Measurements from ENCODE around the gene PAPSS1.
A peak's percentile ranks its signal among the peaks of the same experiment; 100 is the strongest.
"Not testable (repeated sequence)": the region's sequence is repeated elsewhere in the genome, so short reads cannot be mapped to it uniquely, and the experiment has no call there.

Gene PAPSS1

DNA sequence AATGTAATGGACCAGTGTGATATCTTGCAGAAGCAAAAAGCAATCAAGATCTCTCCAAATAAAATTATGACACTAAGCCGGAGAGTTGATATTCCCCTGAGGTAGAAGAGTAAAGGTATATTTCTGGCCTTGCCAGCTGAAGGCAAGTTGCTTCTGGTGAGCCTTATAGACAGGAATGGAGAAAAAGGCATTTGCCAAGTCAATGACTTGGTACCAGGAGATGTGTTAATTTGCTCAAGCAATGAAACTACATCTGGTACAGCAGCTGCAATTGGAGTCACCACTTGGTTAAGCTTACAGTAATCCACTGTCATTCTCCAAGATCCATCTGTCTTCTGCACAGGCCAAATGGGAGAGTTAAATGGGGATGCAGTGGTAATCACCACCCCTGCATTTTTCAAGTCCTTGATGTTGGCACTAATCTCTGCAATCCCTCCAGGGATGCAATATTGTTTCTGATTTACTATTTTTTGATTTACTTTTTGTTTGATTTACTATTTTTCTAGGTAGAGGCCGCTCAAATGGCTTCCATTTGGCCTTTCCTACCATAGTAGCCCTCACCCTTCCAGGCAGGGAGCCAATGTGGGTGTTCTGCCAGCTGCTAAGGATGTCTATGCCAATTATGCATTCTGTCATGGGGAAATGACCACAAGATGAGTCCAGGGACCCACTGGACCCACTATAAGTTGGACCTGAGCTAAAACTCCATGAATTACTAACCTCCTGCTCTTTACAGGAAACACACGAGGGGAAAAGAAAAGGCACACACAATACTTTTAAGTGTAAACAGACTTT lies 6.3 kb upstream of the PAPSS1 start:
- not testable (repeated sequence) for DNase-seq (ENCODE audit: low read depth in 3 of 3)

GRCh38 chr4:107725281-107725859 lies 5.3 kb upstream of the PAPSS1 start:
- no peak for DNase-seq (ENCODE audit: low read depth in 3 of 3)

- not testable (repeated sequence) for DNase-seq (ENCODE audit: low read depth in 3 of 3)
Observed at GRCh38 chr4:107723331-107723730, 3.3 kb upstream of the PAPSS1 start.

DNA sequence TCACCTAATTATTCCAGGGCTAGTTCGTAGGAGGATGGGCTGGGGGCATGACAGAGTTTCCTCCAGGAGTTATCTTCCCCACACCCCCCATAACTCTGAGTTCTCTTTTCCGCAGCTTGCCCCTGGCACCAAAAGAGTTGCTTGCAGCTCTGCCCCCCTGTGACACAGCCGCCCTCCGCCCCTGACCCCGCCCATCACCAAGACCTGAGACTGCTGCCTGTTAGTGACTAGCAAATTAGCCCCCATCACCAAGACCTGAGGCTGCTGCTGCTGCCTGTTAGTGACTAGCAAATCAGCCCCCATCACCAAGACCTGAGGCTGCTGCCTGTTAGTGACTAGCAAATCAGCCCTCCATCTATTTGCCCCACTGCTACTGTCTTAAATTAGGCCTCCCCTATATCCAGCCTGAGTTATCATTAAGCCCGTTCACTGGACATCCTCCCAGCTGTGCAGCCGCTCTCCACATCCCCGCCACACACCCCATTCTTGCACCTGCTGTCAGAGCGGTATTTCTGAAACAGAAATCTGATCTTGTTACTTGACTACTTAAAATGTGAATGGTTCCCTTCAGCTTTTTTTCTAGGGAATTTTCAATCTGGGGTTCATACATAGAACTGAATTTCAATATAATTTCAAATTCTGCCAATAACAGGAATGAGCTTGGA lies 1.5 kb upstream of the PAPSS1 start:
- peak in 1 of 3 donors; percentile 32 for DNase-seq (ENCODE audit: low read depth in 3 of 3)

- peak in 1 of 3 donors; percentile 31 for DNase-seq (ENCODE audit: low read depth in 3 of 3)
Observed at GRCh38 chr4:107719207-107719921, 670 bp downstream of the PAPSS1 start.

DNA sequence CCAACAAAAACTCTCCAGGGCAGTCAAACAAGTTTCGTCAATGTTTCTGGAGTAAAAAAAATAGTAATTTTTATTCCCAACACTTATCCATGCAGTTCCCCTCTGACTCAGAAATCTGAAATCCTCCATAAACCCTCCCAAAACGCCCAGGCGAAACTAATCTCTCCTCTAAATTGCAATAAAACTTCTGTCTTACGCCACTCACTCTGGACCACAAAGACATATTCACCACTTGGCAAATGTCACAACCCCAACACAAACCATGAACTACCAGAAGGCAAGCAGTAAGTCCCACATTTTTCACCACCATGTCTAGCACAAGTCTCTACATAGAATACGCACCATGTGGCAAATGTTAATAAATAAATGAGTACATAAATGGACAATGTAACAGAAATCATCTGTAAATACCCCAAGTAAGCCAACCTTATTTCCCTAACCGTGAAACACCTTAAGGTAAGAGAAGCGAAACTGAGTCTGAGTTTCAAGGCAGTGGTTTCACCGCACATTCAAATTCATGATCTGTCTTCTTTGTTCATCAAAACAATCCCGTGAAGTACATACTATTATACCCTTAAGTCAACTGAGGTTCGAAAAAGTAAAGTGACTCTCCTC lies 1.6 kb downstream of the PAPSS1 start:
- DNase-seq (ENCODE audit: low read depth in 3 of 3), result no peak

DNA sequence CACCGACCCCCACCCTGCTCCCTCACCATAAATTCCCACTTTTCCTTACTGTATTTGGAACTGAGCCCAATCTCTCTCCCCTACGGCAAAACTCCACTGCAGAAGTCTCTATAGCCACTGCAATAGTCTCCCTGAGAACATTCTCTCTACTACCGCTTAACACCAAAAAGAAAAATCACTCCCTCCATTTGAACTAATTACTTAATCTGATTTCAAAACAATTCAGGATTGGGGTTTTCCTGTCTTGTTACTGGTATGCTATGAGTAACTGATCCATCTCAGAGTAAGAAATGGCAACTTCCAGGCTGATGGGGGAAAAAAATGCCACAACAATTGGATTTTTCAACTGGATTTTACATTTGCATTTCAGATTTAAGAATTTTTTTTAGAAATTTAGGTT lies 5.8 kb downstream of the PAPSS1 start:
- DNase-seq (ENCODE audit: low read depth in 3 of 3), result no peak

DNA sequence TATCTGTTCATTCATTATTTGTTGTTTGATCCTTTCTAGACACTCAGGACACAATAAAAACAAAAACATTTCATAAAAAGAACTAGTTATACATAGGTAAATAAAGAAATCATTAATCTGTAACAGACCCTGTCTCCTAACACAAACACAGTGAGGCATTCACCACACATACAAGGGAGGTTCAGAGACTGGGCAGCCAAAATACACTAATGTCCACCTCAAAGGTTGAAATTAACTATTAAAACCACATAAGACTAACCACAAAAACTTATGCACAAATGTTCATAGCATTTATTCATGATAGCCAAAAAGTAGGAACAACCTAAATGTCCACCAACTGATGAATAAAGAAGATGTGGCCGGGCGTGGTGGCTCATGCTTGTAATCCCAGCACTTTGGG lies 7.8 kb downstream of the PAPSS1 start:
- DNase-seq (ENCODE audit: low read depth in 3 of 3), result no peak

- DNase-seq (ENCODE audit: low read depth in 3 of 3), result no peak
Observed at GRCh38 chr4:107711831-107712230, 8.2 kb downstream of the PAPSS1 start.

DNA sequence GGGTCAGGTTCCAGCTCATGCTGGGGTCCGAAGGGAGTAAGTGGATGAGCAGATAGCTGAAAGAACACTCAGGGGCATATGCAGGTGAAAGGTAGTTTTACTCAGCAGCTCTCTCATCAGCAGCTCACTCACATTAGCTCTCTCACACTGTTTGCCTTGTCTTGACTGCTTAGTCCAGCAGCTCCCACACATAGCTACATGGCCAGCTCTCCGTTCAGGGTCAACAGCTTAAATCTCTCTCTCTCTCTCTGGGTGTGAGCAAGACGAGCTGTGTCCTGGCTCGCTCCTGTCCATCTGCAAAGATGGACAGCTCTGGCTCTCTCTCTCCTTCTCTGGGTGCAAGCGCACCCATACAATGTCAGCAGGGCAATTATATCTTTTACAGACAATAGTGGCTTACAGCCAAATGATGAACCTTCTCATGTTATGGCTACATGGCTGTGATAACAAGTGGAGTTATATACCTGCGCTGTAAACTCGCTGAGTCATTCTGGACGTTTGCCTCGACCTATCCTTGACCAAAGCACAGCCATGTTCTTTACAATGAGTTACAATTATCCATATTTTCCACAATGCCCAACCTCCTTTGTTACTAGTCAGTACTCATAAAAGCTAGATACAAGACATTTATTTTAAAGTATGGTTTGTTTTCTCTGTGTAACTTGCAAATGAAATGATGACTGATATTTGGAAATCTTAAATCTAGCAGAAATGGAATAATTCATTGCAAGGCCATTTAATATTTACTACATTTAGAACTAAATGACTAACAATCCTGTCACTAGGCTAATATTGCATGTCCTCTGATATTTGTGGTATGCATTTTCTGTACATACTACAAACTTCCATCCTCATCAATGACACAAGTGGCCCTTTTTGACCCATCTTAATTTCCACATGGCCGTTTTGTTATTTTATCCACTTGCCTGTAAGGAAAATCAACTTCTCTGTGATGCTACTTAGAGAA lies 9.3 kb downstream of the PAPSS1 start:
- no peak for DNase-seq (ENCODE audit: low read depth in 3 of 3)

DNA sequence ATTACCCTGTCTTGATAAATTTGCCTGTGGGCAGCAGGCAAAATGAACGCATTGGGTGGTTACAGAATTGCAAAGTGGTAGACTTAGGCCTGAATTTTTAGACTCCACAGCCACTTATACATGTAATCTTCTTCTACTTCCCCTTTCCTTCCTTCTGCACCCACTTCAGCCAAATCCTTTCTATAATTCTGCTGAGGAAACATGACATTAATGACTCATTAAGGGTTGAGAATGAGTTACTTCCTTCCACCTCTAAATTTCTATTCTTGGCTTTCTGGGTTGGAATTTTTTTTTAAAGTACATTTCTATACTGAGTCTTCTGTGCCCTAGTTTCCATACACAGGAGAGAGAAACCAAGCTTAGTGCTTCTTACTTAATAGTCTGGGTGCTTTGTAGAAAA lies 10.1 kb downstream of the PAPSS1 start:
- no peak for DNase-seq (ENCODE audit: low read depth in 3 of 3)

DNA sequence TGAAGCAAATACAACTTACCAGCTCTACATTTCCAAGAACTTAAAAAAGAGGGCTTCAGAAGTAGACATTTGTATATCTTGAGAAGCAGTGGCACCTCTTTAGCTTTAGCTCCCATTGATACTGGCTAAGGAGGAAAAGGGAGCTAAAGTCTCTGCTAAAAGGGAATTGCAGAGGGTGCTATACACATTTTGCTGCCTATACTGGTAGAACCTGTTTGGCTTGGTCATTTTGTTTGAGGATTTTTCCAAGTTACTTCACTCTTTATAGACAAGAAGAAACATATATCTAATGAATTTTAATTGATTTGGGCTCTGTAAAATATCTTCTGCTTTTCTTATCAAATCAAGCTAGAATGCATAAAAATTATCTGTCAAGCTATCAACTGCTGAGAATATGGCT lies 11.8 kb downstream of the PAPSS1 start:
- DNase-seq (ENCODE audit: low read depth in 3 of 3), result no peak

- no peak for DNase-seq (ENCODE audit: low read depth in 3 of 3)
Observed at GRCh38 chr4:107705742-107706556, 14.1 kb downstream of the PAPSS1 start.

DNA sequence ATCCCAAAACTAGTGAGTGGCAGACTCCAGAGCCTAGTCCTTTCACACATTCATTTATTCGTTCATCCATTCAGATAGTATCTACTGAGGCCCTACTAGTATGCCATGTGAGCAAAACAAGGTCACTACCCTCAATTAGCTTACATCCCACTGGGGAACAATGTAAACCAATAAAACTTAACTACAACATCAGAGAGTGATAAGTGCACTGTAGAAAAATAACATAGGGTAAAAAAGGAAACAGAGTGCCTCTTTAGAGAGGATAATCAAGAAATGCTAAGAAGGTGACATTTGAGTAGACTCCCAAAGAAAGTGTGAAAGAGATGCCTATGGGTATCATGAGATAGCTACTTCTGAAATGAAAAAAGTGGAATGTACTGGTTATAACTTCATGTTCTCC lies 18.5 kb downstream of the PAPSS1 start:
- DNase-seq (ENCODE audit: low read depth in 3 of 3), result no peak

GRCh38 chr4:107699466-107700206 lies 20.4 kb downstream of the PAPSS1 start:
- no peak for DNase-seq (ENCODE audit: low read depth in 3 of 3)

DNA sequence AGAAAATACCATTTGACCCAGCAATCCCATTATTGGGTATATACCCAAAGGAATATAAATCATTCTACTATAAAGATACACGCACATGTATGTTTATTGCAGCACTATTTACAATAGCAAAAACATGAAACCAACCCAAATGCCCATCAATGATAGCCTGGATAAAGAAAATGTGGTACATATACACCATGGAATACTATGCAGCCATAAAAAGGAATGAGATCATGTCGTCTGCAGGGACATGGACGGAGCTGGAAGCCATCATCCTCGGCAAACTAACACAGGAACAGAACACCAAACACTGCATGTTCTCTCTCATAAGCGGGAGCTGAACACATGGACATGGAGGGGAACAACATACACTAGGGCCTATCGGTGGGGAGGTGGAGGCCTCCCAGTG lies 23.8 kb downstream of the PAPSS1 start:
- not testable (repeated sequence) for DNase-seq (ENCODE audit: low read depth in 3 of 3)

DNA sequence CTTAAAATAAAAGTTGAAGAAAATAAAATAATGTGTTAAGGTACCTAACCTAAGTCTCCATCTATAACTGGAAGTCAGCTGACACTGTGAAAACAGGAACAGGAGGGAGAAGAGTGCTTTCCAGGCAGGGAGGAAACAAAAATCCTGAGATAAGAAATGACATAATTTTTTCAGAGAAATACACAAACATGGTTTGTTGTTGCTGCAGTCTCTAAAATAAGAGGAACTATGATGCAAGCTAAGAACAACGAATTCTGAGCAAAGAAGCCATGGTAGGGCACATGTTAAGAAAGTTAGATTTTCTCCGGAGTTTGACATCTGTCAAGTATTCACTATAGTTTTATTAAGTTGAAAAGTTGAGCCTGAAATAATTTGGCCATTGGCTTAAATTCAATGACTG lies 26.9 kb downstream of the PAPSS1 start:
- DNase-seq (ENCODE audit: low read depth in 3 of 3), result no peak

DNA sequence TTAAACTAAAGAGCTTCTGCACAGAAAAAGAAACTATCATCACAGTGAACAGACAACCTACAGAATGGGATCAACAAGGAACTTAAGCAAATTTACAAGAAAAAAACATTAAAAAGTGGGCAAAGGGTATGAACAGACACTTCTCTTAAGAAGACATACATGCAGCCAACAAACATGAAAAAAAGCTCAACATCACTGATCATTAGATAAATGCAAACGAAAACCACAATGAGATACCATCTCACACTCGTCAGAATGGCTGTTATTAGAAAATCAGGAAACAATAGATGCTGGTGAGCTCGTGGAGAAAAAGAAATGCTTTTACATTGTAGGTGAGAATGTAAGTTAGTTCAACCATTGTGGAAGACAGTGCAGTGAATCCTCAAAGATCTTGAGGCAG lies 27.8 kb downstream of the PAPSS1 start:
- DNase-seq (ENCODE audit: low read depth in 3 of 3), result no peak

- no peak for DNase-seq (ENCODE audit: low read depth in 3 of 3)
Observed at GRCh38 chr4:107691378-107691777, 28.7 kb downstream of the PAPSS1 start.

Measured in stimulated activated CD4-positive, alpha-beta T cell treated with anti-CD3 and anti-CD28 coated beads, TNF-alpha, amount 100 ng/mL, for 48 hours (primary cell).